Fibroblast of lung (primary cell): ENCODE measurements around the gene TMTC3.

Experiments used
- EZH2 ChIP-seq: IDR thresholded peaks from 2 replicates; pipeline ENCODE4 v1.5.1; 2012; ENCODE audit warnings: low read length, control low read depth, mild to moderate bottlenecking; ENCODE audit errors: missing control alignments
- TF ChIP-seq, protein P1 (sequence below), 2 donors: IDR thresholded peaks in 1 of 2; conservative IDR thresholded peaks in 1 of 2; 1 replicate in 1 of 2; 2 replicates in 1 of 2; pipeline ENCODE4 v1.5.1; 2011 to 2012; ENCODE audit warnings: low read length in 2 of 2, control low read depth in 1 of 2, inconsistent platforms in 1 of 2, low read depth in 1 of 2, mild to moderate bottlenecking in 1 of 2

DNA sequence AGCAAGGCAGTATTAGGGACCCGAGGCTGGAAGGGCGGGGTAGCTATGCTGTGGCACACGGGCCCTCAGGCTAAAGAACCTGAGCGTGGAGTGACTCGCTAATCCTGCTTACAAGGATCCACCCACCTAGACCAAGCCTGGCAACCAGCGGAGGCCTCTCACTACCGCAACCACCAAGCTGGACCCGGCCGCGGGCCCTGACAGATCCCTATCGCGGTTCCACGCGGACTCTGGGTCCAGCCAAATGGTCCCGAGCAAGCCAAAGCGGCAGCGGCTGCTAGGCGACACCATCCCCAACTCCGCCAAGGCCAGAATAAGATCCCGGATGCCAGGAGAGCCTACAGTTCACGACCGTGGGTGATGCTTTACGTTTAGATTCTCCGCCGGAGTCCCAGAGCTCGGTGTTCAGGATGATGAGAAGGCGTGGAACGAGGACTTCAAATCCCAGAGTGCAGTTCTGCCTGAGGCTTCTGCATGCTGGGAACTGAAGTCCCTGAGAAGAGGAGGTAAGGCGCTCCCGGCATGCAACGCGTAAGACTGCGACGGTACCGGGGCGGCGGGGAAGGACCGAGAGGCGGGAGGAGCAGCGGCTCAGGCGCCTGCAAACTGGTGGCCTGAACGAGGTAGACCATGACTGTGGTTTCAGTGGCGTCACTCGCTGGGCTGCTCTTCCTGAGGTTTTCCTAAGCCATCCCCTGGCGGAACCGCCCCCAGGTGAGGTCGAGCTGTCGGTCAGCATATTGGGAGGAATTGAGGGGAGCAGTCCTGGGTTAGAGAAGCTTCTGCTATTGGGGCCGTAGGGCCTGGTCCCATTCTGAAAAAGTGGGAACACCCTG, at the start of gene TMTC3, which contains the start of gene CEP290:
- TF ChIP-seq, protein P1, sequence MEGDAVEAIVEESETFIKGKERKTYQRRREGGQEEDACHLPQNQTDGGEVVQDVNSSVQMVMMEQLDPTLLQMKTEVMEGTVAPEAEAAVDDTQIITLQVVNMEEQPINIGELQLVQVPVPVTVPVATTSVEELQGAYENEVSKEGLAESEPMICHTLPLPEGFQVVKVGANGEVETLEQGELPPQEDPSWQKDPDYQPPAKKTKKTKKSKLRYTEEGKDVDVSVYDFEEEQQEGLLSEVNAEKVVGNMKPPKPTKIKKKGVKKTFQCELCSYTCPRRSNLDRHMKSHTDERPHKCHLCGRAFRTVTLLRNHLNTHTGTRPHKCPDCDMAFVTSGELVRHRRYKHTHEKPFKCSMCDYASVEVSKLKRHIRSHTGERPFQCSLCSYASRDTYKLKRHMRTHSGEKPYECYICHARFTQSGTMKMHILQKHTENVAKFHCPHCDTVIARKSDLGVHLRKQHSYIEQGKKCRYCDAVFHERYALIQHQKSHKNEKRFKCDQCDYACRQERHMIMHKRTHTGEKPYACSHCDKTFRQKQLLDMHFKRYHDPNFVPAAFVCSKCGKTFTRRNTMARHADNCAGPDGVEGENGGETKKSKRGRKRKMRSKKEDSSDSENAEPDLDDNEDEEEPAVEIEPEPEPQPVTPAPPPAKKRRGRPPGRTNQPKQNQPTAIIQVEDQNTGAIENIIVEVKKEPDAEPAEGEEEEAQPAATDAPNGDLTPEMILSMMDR (conservative IDR thresholded peaks at IDR 0.05 in 1 of 2, IDR thresholded peaks at IDR 0.05 in 1 of 2; ENCODE audit: low read depth in 1 of 2, low read length in 2 of 2), result no peak
- TF ChIP-seq EZH2, result no peak
